GM12865 (cell line): ENCODE measurements around the gene ASIC3.

Experiments
- DNase-seq: peaks from one replicate; pipeline ENCODE4 v3.0.0; 2010; ENCODE audit warnings: low read depth
- H3K4me3 ChIP-seq: 2 replicates; pipeline ENCODE4 v1.5.1; 2011; ENCODE audit warnings: mild to moderate bottlenecking, low read depth, low read length, control low read depth
- CTCF ChIP-seq: IDR thresholded peaks from 2 replicates; pipeline ENCODE4 v1.5.1; 2011; ENCODE audit warnings: low read length, control low read depth, low read depth, inconsistent platforms; ENCODE audit not compliant: insufficient read depth; ENCODE audit errors: missing control alignments

The ASIC3 gene

GRCh38 chr7:151062111-151062398, 13.7 kb downstream of the ASIC3 start:
- no peak for DNase-seq
- no peak for TF ChIP-seq CTCF
- H3K4me3 ChIP-seq = no peak overlapping the region

DNA sequence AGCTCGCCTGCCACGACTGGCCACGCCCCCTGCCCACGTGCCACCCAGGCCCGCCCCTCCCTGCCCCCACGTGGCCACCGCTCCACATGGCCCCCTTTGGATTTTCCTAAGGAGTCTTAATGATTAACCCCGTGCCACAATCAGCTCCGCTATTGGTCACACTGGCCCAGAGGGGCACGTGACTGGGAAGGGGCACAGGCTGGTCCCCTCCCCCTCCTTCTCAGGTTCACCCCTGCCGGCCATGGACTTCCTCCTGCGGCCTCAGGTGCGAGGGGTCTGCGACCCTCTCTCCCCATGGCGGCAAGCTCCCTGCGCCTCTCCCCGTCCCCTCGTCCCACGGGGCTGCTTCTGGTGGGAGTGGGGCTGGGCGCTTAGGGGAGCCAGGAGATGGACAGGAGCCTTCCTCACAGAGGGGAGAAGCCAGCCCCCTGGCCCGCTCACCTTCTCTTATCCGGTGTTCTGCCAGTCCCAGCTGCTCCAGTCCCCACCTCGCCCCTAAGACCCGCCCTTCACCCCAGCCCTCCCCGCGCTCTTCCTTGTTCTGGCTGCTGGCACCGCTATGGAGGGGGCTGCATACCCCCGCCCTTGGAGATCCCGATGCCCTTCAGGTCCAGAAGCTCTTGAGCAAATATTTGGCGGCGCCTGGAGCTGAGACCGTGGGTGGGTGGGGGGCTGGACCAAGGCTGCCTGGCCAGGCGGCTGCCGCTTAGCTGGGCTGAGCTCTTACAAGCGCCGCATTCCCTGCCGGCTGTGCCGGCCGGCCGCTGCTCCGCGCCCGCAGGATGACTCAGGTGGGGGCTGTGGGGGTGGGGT, 14.3 kb downstream of the ASIC3 start:
- no peak for DNase-seq
- TF ChIP-seq CTCF = no peak
- no peak overlapping the region for H3K4me3 ChIP-seq

GRCh38 chr7:151063212-151063561, 14.9 kb downstream of the ASIC3 start:
- no peak overlapping the region for H3K4me3 ChIP-seq
- TF ChIP-seq CTCF = no peak
- DNase-seq = no peak

DNA sequence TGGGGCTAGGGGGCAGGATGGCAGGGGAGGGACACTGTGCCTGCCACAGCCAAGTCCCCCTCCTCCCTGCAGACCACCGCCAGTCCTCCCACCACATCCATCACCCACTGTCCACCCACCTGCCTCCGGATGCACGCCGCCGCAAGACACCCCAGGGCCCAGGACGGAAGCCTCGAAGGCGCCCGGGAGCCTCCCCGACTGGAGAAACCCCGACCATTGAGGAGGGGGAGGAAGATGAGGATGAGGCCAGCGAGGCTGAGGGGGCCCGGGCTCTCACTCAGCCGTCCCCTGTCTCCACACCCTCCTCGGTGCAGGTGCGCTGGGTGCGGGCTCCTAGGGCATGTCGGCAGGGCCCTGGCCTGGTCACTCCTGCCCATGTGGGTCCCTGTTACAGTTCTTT, 16.1 kb downstream of the ASIC3 start:
- no peak for DNase-seq
- no peak overlapping the region for H3K4me3 ChIP-seq
- no peak for TF ChIP-seq CTCF

DNA sequence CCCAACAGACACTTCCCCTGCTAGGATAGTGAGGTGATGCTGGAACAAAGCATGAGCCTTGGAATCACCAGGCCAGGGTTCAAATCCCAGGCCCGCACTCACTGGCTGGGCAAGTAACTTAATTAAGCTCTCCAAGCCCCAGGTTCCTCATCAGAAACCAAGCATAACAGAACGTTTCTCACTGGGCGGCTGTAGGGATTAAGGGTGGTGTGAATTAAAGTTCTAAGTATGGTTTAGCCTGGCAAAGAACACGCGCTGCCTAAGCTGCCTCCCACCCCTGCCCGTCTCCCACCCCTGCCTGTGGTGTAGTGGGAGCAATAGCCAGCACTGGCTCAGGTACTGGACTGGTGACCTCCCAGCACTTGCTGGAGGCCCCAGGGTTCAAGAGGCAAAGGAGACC, 16.7 kb downstream of the ASIC3 start:
- no peak for TF ChIP-seq CTCF
- no peak overlapping the region for H3K4me3 ChIP-seq
- DNase-seq = no peak

DNA sequence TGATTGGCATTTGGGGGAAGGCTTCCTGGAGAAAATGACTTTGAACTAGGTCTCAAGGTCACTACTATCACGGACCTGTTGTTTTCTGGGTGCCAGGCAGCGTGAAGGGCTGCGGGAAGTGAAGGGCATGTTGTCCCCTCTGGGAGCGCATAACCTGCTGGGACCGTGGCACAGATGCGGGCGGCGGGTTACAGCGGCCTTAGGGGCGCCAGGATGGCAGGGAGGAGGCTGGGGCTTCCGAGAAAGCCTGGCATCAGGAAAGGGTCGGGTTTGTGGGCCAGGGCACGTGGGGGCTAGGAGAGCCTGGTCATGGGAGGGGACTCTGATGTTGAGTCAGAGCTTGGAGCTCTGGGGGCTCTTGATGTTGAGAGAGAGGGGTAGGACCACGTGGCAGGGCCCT, 17.2 kb downstream of the ASIC3 start:
- no peak overlapping the region for H3K4me3 ChIP-seq
- no peak for TF ChIP-seq CTCF
- no peak for DNase-seq

GRCh38 chr7:151066273-151066974, 18.1 kb downstream of the ASIC3 start:
- DNase-seq = no peak
- TF ChIP-seq CTCF = no peak
- no peak overlapping the region for H3K4me3 ChIP-seq
